ENCODE results near the gene ANKS6.

Gene ANKS6

GRCh38 chr9:98745470-98745869 lies 50.9 kb downstream of the ANKS6 start:
- TF ChIP-seq CTCF (IDR thresholded peaks at IDR 0.05; ENCODE audit: extremely low read depth, insufficient read depth, missing control alignments): no peak
- DNase-seq (ENCODE audit: low spot score): no peak
- in situ Hi-C loops (cut with MboI; ENCODE audit: low pct_unique_long_range_greater_than_20kb, low sequenced_read_pairs, unreplicated experiment): no loop called here

GRCh38 chr9:98743818-98744611 lies 52.3 kb downstream of the ANKS6 start:
- in situ Hi-C loops (cut with MboI; ENCODE audit: low pct_unique_long_range_greater_than_20kb, low sequenced_read_pairs, unreplicated experiment): no loop called here
- TF ChIP-seq CTCF (IDR thresholded peaks at IDR 0.05; ENCODE audit: extremely low read depth, insufficient read depth, missing control alignments): no peak
- no peak for DNase-seq (ENCODE audit: low spot score)

- in situ Hi-C loops (cut with MboI; ENCODE audit: low pct_unique_long_range_greater_than_20kb, low sequenced_read_pairs, unreplicated experiment): no loop called here
- no peak for TF ChIP-seq CTCF (IDR thresholded peaks at IDR 0.05; ENCODE audit: extremely low read depth, insufficient read depth, missing control alignments)
Observed at GRCh38 chr9:98743329-98743728, 53.0 kb downstream of the ANKS6 start.

GRCh38 chr9:98742325-98743280 lies 53.8 kb downstream of the ANKS6 start:
- in situ Hi-C loops (cut with MboI; ENCODE audit: low pct_unique_long_range_greater_than_20kb, low sequenced_read_pairs, unreplicated experiment): no loop called here
- TF ChIP-seq CTCF (IDR thresholded peaks at IDR 0.05; ENCODE audit: extremely low read depth, insufficient read depth, missing control alignments): no peak
- no peak for DNase-seq (ENCODE audit: low spot score)

More at GRCh38 chr9:98743329-98743728, 53.0 kb downstream of the ANKS6 start:
- DNase-seq (ENCODE audit: low spot score): no peak

GRCh38 chr9:98740226-98740881 lies 56.0 kb downstream of the ANKS6 start:
- DNase-seq (ENCODE audit: low spot score): no peak
- in situ Hi-C loops (cut with MboI; ENCODE audit: low pct_unique_long_range_greater_than_20kb, low sequenced_read_pairs, unreplicated experiment): no loop called here
- TF ChIP-seq CTCF (IDR thresholded peaks at IDR 0.05; ENCODE audit: extremely low read depth, insufficient read depth, missing control alignments): no peak

- no peak for TF ChIP-seq CTCF (IDR thresholded peaks at IDR 0.05; ENCODE audit: extremely low read depth, insufficient read depth, missing control alignments)
- no peak for DNase-seq (ENCODE audit: low spot score)
- in situ Hi-C loops (cut with MboI; ENCODE audit: low pct_unique_long_range_greater_than_20kb, low sequenced_read_pairs, unreplicated experiment): no loop called here
Observed at GRCh38 chr9:98738741-98739140, 57.6 kb downstream of the ANKS6 start.

Measured in GM13977 (cell line).